GM12864 (cell line): Measurements from ENCODE around the gene TXNDC16.

Source experiments
- DNase-seq: peaks from one replicate; pipeline ENCODE4 v3.0.0-alpha.2; 2011; ENCODE audit warnings: low read depth
- H3K4me3 ChIP-seq: 2 replicates; pipeline ENCODE4 v1.5.1; 2011; ENCODE audit warnings: mild to moderate bottlenecking, low read depth, low read length, control low read depth
- CTCF ChIP-seq: IDR thresholded peaks from 2 replicates; pipeline ENCODE4 v1.5.1; 2011; ENCODE audit warnings: low read depth, mild to moderate bottlenecking, moderate library complexity, low read length, control low read depth, inconsistent platforms; ENCODE audit errors: missing control alignments

The TXNDC16 gene

GRCh38 chr14:52439476-52439875 lies 112.8 kb downstream of the TXNDC16 start:
- DNase-seq: no peak
- H3K4me3 ChIP-seq: no peak overlapping the region
- TF ChIP-seq CTCF: no peak

- DNase-seq: no peak
- no peak overlapping the region for H3K4me3 ChIP-seq
- TF ChIP-seq CTCF: no peak
These were observed 117.3 kb downstream of the TXNDC16 start for GRCh38 chr14:52434955-52435354.

GRCh38 chr14:52430474-52430873 lies 121.8 kb downstream of the TXNDC16 start:
- DNase-seq: no peak
- no peak overlapping the region for H3K4me3 ChIP-seq
- no peak for TF ChIP-seq CTCF

GRCh38 chr14:52429451-52429850 lies 122.9 kb downstream of the TXNDC16 start:
- no peak overlapping the region for H3K4me3 ChIP-seq
- TF ChIP-seq CTCF: no peak
- DNase-seq: no peak

GRCh38 chr14:52427460-52427859 lies 124.8 kb downstream of the TXNDC16 start:
- DNase-seq: no peak
- TF ChIP-seq CTCF: no peak
- no peak overlapping the region for H3K4me3 ChIP-seq

GRCh38 chr14:52422650-52423356 lies 129.5 kb downstream of the TXNDC16 start:
- DNase-seq: no peak
- no peak for TF ChIP-seq CTCF

GRCh38 chr14:52417139-52417538 lies 135.2 kb downstream of the TXNDC16 start:
- DNase-seq: no peak
- H3K4me3 ChIP-seq: no peak overlapping the region
- no peak for TF ChIP-seq CTCF

More at GRCh38 chr14:52422650-52423356, 129.5 kb downstream of the TXNDC16 start:
- H3K4me3 ChIP-seq: no peak overlapping the region
